Omental fat pad (tissue), 4 donors: ENCODE measurements around the gene PITPNM3. TPM values are rescaled to one million over a fixed set of nuclear protein-coding genes. Genes with fewer than 3 reads are reported as not detected.

Experiments used
- ATAC-seq: fragments of 150-250 bp; one replicate; pipeline ENCODE4 v1.9.1; 2016; ENCODE audit warnings: mild to moderate bottlenecking, moderate library complexity; ENCODE audit not compliant: low FRiP score
- DNase-seq: peaks from one replicate; pipeline ENCODE4 v3.0.0-alpha.2; 2019; ENCODE audit warnings: low spot score
- CTCF ChIP-seq, 3 donors: fragments of 450-650 bp; IDR thresholded peaks; one replicate each; pipeline ENCODE4 v1.5.1; 2016 to 2017; ENCODE audit warnings: antibody characterized with exemption in 3 of 3, mild to moderate bottlenecking in 3 of 3, moderate library complexity in 2 of 3
- total RNA-seq, 4 donors: library from RNA; depleted of rRNA; stranded (reverse); fragments of >200 nt; gene quantifications; one replicate each; pipeline ENCODE4 v1.1.0, GENCODE V29; 2016

PITPNM3 gene
- total RNA-seq, result 1 to 10 TPM in 3 of 4 donors, under 1 TPM in 1; 0.82 to 3.5 (median 2.5) TPM

GRCh38 chr17:6556121-6557039, at the start of gene PITPNM3:
TSS of gene PITPNM3 (minus strand) at chr17:6556555. CDS start at chr17:6556406, 149 bp downstream.
- ATAC-seq (peak; percentile 39), DNase-seq (no peak)
- no peak for TF ChIP-seq CTCF (IDR thresholded peaks at IDR 0.05)

- TF ChIP-seq CTCF (IDR thresholded peaks at IDR 0.05), result no peak
- DNase-seq (no peak), ATAC-seq (no peak)
These were observed 48.8 kb upstream of the PITPNM3 start for GRCh38 chr17:6605142-6605541.

GRCh38 chr17:6603744-6604325, 47.5 kb upstream of the PITPNM3 start:
- DNase-seq (no peak), ATAC-seq (no peak)
- TF ChIP-seq CTCF (IDR thresholded peaks at IDR 0.05), result no peak

- no peak for TF ChIP-seq CTCF (IDR thresholded peaks at IDR 0.05)
- no peak for ATAC-seq
- no peak for DNase-seq
These were observed 45.8 kb upstream of the PITPNM3 start for GRCh38 chr17:6602141-6602540.

- TF ChIP-seq CTCF (IDR thresholded peaks at IDR 0.05), result no peak
- ATAC-seq, result no peak
- DNase-seq, result no peak
These were observed 43.0 kb upstream of the PITPNM3 start for GRCh38 chr17:6599364-6599763.

GRCh38 chr17:6597727-6598126, 41.4 kb upstream of the PITPNM3 start:
- DNase-seq (no peak), ATAC-seq (no peak)
- no peak for TF ChIP-seq CTCF (IDR thresholded peaks at IDR 0.05)
